Progenitor cell of endocrine pancreas (in vitro differentiated cells): ENCODE data around the gene ARL2. TPM values are rescaled to one million over a fixed set of nuclear protein-coding genes. Genes with fewer than 3 reads are reported as not detected.
A peak's percentile ranks its signal among the peaks of the same experiment; 100 is the strongest.
"Not testable (repeated sequence)": the region's sequence is repeated elsewhere in the genome, so short reads cannot be mapped to it uniquely, and the experiment has no call there.

Source experiments
- DNase-seq: peaks from one replicate; pipeline ENCODE4 v3.0.0; 2021; ENCODE audit warnings: low spot score; ENCODE audit not compliant: unreplicated experiment
- H3K27ac Mint-ChIP-seq: 2 replicates; pipeline ENCODE4 v1.8.0; 2021; ENCODE audit warnings: mild to moderate bottlenecking, moderate library complexity, mixed read lengths
- H3K27me3 Mint-ChIP-seq: 2 replicates; pipeline ENCODE4 v1.8.0; 2021; ENCODE audit warnings: mixed read lengths
- H3K36me3 Mint-ChIP-seq: 2 replicates; pipeline ENCODE4 v1.8.0; 2022; ENCODE audit warnings: mixed read lengths; ENCODE audit not compliant: insufficient read depth
- H3K4me1 Mint-ChIP-seq: 2 replicates; pipeline ENCODE4 v1.8.0; 2021; ENCODE audit warnings: low read depth, mixed read lengths
- H3K4me3 Mint-ChIP-seq: 2 replicates; pipeline ENCODE4 v1.8.0; 2021; ENCODE audit warnings: low read depth, mild to moderate bottlenecking, moderate library complexity, mixed read lengths
- H3K9me3 Mint-ChIP-seq: 2 replicates; pipeline ENCODE4 v1.8.0; 2021; ENCODE audit warnings: low read depth, mixed read lengths
- total RNA-seq: library from RNA; stranded (reverse); gene quantifications from 2 replicates; pipeline ENCODE4 v1.2.1, GENCODE V29; 2021
- TF ChIP-seq, protein P1 (sequence below): fragments of 200-600 bp; sonication (generic); IDR thresholded peaks from one replicate; pipeline ENCODE4 v1.5.0; 2021; ENCODE audit warnings: antibody characterized with exemption, mild to moderate bottlenecking; ENCODE audit not compliant: unreplicated experiment

Gene ARL2
- total RNA-seq, 1 donor from 2014 or later, result 95.2 TPM

- Mint-ChIP-seq H3K4me3 (no peak overlapping the region), H3K9me3 (no peaks in the 10 kb centered on the region), H3K27ac (peak overlapping the region; percentile 43), H3K36me3 (no peaks in the 10 kb centered on the region), H3K27me3 (no peaks in the 10 kb centered on the region), H3K4me1 (peaks cover 13% of the 10 kb centered on the region)
- no peak for DNase-seq
- TF ChIP-seq, protein P1, sequence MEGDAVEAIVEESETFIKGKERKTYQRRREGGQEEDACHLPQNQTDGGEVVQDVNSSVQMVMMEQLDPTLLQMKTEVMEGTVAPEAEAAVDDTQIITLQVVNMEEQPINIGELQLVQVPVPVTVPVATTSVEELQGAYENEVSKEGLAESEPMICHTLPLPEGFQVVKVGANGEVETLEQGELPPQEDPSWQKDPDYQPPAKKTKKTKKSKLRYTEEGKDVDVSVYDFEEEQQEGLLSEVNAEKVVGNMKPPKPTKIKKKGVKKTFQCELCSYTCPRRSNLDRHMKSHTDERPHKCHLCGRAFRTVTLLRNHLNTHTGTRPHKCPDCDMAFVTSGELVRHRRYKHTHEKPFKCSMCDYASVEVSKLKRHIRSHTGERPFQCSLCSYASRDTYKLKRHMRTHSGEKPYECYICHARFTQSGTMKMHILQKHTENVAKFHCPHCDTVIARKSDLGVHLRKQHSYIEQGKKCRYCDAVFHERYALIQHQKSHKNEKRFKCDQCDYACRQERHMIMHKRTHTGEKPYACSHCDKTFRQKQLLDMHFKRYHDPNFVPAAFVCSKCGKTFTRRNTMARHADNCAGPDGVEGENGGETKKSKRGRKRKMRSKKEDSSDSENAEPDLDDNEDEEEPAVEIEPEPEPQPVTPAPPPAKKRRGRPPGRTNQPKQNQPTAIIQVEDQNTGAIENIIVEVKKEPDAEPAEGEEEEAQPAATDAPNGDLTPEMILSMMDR, result no peak
Observed at GRCh38 chr11:64998690-64999431, 15.1 kb upstream of the ARL2 start.

DNA sequence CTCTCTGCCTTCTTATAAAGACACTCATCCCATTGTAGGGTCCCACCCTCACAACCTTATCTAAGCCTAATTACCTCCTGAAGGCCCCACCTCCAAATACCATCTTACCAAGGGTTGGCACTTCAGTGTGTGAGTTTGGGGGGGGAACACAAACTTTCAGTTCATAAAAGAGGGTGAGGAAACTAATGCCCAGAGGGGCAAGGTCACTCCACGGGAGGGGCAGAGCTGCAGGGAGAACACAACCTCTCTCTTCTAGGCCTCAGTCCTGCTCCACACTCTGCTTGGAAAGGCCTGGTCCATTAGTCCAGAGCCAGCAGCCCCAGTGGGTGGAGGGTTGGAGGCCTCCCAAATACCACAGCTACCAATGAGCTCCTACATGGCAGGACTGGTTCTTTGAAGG lies 14.5 kb upstream of the ARL2 start:
- TF ChIP-seq, protein P1, result no peak
- DNase-seq, result no peak
- no peaks in the 10 kb centered on the region for H3K36me3 Mint-ChIP-seq
- peaks cover 13% of the 10 kb centered on the region for H3K4me1 Mint-ChIP-seq
- H3K27me3 Mint-ChIP-seq, result no peaks in the 10 kb centered on the region
- H3K4me3 Mint-ChIP-seq, result no peak overlapping the region
- H3K9me3 Mint-ChIP-seq, result no peaks in the 10 kb centered on the region
- H3K27ac Mint-ChIP-seq, result no peak overlapping the region

GRCh38 chr11:65002706-65003105 lies 11.3 kb upstream of the ARL2 start:
- peaks cover 10% of the 10 kb centered on the region for H3K4me1 Mint-ChIP-seq
- peaks cover 3% of the 10 kb centered on the region for H3K27me3 Mint-ChIP-seq
- H3K27ac Mint-ChIP-seq, result no peak overlapping the region
- no peaks in the 10 kb centered on the region for H3K36me3 Mint-ChIP-seq
- DNase-seq, result no peak
- H3K9me3 Mint-ChIP-seq, result no peaks in the 10 kb centered on the region
- H3K4me3 Mint-ChIP-seq, result no peak overlapping the region
- TF ChIP-seq, protein P1, result no peak

- TF ChIP-seq, protein P1, result no peak
- peaks cover 3% of the 10 kb centered on the region for H3K27me3 Mint-ChIP-seq
- no peaks in the 10 kb centered on the region for H3K36me3 Mint-ChIP-seq
- no peaks in the 10 kb centered on the region for H3K9me3 Mint-ChIP-seq
- H3K27ac Mint-ChIP-seq, result no peak overlapping the region
- DNase-seq, result no peak
- peaks cover 9% of the 10 kb centered on the region for H3K4me1 Mint-ChIP-seq
- no peak overlapping the region for H3K4me3 Mint-ChIP-seq
Observed at GRCh38 chr11:65003282-65003681, 10.7 kb upstream of the ARL2 start.

GRCh38 chr11:65003968-65004367 lies 10.0 kb upstream of the ARL2 start:
- H3K27ac Mint-ChIP-seq, H3K9me3 Mint-ChIP-seq, DNase-seq, H3K4me1 Mint-ChIP-seq, H3K27me3 Mint-ChIP-seq, H3K36me3 Mint-ChIP-seq, H3K4me3 Mint-ChIP-seq: not testable (repeated sequence)

GRCh38 chr11:65008016-65008415 lies 5.9 kb upstream of the ARL2 start:
- H3K27ac Mint-ChIP-seq, result no peak overlapping the region
- H3K4me3 Mint-ChIP-seq, result no peak overlapping the region
- no peak for DNase-seq
- TF ChIP-seq, protein P1, result no peak
- no peaks in the 10 kb centered on the region for H3K36me3 Mint-ChIP-seq
- H3K9me3 Mint-ChIP-seq, result no peaks in the 10 kb centered on the region
- peaks cover under 1% of the 10 kb centered on the region for H3K4me1 Mint-ChIP-seq
- H3K27me3 Mint-ChIP-seq, result peaks cover 3% of the 10 kb centered on the region
